NOMO-1 treated with DMSO at 0.1 percent for 48 hours (cell line): ENCODE measurements around the gene FGL2.
"Not testable (repeated sequence)": the region's sequence is repeated elsewhere in the genome, so short reads cannot be mapped to it uniquely, and the experiment has no call there.

ENCODE experiments used
- DNase-seq: peaks from one replicate; lab custom pipeline; 2025; ENCODE audit not compliant: unreplicated experiment; lab: John Stamatoyannopoulos, UW

Gene FGL2, protein sequence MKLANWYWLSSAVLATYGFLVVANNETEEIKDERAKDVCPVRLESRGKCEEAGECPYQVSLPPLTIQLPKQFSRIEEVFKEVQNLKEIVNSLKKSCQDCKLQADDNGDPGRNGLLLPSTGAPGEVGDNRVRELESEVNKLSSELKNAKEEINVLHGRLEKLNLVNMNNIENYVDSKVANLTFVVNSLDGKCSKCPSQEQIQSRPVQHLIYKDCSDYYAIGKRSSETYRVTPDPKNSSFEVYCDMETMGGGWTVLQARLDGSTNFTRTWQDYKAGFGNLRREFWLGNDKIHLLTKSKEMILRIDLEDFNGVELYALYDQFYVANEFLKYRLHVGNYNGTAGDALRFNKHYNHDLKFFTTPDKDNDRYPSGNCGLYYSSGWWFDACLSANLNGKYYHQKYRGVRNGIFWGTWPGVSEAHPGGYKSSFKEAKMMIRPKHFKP

GRCh38 chr7:77199013-77199966, at the start of gene FGL2:
TSS of gene FGL2 (minus strand) at chr7:77199819. CDS start at chr7:77199793, 26 bp downstream.
- DNase-seq = no peak

DNA sequence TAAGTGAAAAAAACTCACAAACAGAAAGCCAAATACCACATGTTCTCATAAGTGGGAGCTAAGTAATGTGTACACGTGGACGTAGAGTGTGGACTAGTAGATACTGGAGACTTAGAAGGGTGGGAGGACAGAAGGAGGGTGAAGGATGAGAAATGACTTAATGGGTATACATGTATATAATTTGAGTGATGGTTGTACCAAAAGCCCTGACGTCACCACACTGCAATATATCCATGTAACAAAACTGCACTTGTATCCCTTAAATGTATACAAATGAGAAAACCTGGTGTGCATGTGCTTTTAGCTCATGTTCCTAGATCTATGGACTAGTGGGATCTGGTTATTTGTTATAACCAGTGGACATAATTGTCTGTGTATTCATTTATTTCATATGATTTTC, 48.5 kb upstream of the FGL2 start:
- no peak for DNase-seq

DNA sequence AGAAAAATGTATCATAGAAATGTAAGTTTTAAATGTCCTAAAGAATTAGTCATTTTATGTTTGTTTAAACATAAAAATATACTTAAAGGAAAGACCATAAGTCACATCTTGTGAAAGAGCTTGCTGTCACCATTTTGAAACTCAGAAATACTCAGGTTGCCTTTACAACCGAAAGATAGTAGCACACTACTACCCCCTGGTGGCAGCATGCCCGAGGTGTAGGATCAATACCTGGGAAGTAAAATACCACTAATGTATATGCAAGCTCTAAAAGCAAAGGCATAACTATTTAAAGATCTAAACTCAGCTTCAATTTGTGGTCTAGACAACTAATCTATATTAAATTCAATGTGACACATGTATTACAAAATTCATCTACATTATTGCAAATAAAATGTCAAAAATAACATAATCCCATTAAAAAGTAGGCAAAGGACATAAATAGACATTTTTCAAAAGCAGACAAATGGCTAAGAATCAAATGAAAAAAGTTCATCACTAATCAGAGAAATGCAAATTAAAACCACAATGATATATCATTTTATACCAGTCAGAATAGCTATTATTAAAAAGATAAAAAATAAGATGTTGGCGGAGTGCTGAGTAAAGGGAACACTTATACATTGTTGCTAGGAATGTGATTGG, 47.7 kb upstream of the FGL2 start:
- DNase-seq = peak; percentile 98

- DNase-seq = no peak
Observed at GRCh38 chr7:77246026-77246640, 46.5 kb upstream of the FGL2 start.

- DNase-seq = peak; percentile 37
Observed at GRCh38 chr7:77245015-77245755, 45.6 kb upstream of the FGL2 start.

- DNase-seq = no peak
Observed at GRCh38 chr7:77244222-77244934, 44.8 kb upstream of the FGL2 start.

GRCh38 chr7:77242554-77242953, 42.9 kb upstream of the FGL2 start:
- no peak for DNase-seq

DNA sequence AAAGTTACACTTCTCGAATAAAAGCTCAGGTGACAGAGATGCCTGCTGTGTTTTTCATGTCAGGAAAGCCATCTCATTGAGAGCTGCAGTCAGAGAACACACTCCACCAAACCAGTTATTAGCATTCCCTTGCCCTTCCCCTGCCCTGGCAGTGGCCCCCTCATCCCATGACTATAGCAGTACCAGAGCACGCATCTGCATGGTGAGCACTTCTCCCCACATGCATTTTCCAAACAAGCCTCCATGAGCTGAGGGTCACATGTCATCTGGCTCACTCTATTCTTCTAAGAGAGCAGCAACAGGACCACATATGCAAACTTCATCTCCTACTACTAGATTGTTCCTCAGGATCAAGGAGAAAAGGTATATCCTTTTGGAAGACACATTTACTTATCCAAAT, 42.4 kb upstream of the FGL2 start:
- DNase-seq = no peak

GRCh38 chr7:77239471-77239870, 39.9 kb upstream of the FGL2 start:
- peak; percentile 96 for DNase-seq

GRCh38 chr7:77238703-77239136, 39.1 kb upstream of the FGL2 start:
- DNase-seq = peak; percentile 100

GRCh38 chr7:77235276-77235675, 35.7 kb upstream of the FGL2 start:
- DNase-seq = no peak

- DNase-seq = no peak
Observed at GRCh38 chr7:77232467-77232866, 32.8 kb upstream of the FGL2 start.

DNA sequence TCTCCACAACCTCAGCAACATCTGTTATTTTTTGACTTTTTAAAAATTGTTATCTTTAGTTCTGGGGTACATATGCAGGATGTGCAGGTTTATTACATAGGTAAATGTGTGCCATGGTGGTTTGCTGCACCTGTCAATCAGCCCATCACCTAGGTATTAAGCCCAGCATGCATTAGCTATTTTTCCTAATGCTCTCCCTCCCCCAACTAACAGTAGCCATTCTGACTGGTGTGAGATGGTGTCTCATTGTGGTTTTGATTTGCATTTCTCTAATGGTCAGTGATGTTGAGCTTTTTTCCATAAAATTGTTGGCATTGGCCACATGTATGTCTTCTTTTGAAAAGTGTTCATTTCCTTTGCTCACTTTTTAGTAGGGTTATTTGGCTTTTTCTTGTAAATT, 29.2 kb upstream of the FGL2 start:
- DNase-seq = not testable (repeated sequence)

GRCh38 chr7:77226357-77226839, 26.8 kb upstream of the FGL2 start:
- peak; percentile 58 for DNase-seq

- no peak for DNase-seq
Observed at GRCh38 chr7:77223261-77223660, 23.6 kb upstream of the FGL2 start.

GRCh38 chr7:77222819-77223218, 23.2 kb upstream of the FGL2 start:
- DNase-seq = no peak

DNA sequence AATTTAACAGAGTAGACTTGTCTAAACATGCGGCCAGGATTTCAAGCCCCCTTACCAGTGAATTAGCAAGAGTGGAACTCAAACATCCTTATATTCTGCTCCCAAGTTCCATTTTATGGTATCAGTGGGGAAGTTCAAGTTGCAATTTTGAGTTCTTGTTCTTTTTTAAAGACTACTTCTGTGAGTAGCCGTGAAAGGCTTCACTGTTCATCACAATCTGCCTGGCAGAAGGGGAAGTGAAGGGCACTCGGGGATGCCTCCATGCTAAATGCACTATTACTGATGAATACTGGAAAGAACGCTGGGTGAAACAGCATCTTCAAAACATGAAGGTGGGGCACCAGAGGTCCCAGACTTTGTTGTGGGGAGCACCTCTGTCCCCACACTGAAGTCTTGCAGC, 22.4 kb upstream of the FGL2 start:
- DNase-seq = peak; percentile 90

DNA sequence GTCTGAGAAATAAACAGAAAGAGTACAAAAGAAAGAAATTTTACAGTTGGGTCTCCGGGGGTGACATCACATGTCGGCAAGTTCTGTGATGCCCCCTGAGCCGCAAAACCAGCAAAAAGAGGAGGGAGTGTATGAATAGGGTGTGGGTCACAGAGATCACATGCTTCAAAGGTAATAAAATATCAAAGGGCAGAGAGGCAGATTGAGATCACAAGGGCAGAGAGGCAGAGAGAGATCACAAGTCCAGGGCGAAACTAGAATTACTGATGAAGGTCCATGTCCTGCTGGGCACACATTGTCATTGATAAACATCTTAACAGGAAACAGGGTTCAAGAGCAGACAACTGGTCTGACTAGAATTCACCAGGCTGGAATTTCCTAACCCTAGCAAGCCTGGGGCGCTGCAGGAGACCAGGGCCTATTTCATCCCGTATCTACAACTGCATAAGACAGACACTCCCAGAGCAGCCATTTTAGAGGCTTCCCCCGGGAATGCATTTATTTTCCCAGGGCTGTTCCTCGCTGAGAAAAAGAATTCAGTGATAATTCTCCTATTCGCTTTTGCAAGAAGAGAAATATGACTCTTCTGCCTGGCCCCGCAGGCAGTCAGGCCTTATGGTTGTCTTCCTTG, 20.2 kb upstream of the FGL2 start:
- DNase-seq = not testable (repeated sequence)
